Measurements from ENCODE around the gene REV3L.
A peak's percentile ranks its signal among the peaks of the same experiment; 100 is the strongest.
"Not testable (repeated sequence)": the region's sequence is repeated elsewhere in the genome, so short reads cannot be mapped to it uniquely, and the experiment has no call there.

Gene REV3L

GRCh38 chr6:111482959-111483735 is at the start of gene REV3L:
Gene REV3L (minus strand): TSS chr6:111483218. CDS start chr6:111482888, 330 bp downstream.
- peak; percentile 95 for DNase-seq

GRCh38 chr6:111531185-111531584 is 48.2 kb upstream of the REV3L start:
- no peak for DNase-seq

- DNase-seq = no peak
Measured at GRCh38 chr6:111530667-111531066, 47.6 kb upstream of the REV3L start.

GRCh38 chr6:111530218-111530617 is 47.2 kb upstream of the REV3L start:
- DNase-seq = no peak

GRCh38 chr6:111527367-111527766 is 44.3 kb upstream of the REV3L start:
- DNase-seq = no peak

GRCh38 chr6:111524735-111525134 is 41.7 kb upstream of the REV3L start:
- DNase-seq = no peak

- DNase-seq = no peak
Measured at GRCh38 chr6:111524252-111524651, 41.2 kb upstream of the REV3L start.

GRCh38 chr6:111523484-111524167 is 40.6 kb upstream of the REV3L start:
- no peak for DNase-seq

GRCh38 chr6:111522393-111523020 is 39.5 kb upstream of the REV3L start:
- DNase-seq = no peak

GRCh38 chr6:111521497-111522270 is 38.7 kb upstream of the REV3L start:
- no peak for DNase-seq

GRCh38 chr6:111520524-111520923 is 37.5 kb upstream of the REV3L start:
- DNase-seq = no peak

- no peak for DNase-seq
Measured at GRCh38 chr6:111517965-111518364, 34.9 kb upstream of the REV3L start.

GRCh38 chr6:111515259-111515658 is 32.2 kb upstream of the REV3L start:
- DNase-seq = no peak

GRCh38 chr6:111514531-111514930 is 31.5 kb upstream of the REV3L start:
- DNase-seq = not testable (repeated sequence)

GRCh38 chr6:111507219-111507618 is 24.2 kb upstream of the REV3L start:
- DNase-seq = not testable (repeated sequence)

GRCh38 chr6:111505498-111505897 is 22.5 kb upstream of the REV3L start:
- not testable (repeated sequence) for DNase-seq

- DNase-seq = no peak
Measured at GRCh38 chr6:111503660-111504059, 20.6 kb upstream of the REV3L start.

GRCh38 chr6:111503194-111503593 is 20.2 kb upstream of the REV3L start:
- no peak for DNase-seq

- DNase-seq = no peak
Measured at GRCh38 chr6:111502154-111502553, 19.1 kb upstream of the REV3L start.

GRCh38 chr6:111499269-111499793 is 16.3 kb upstream of the REV3L start:
- no peak for DNase-seq

- DNase-seq = no peak
Measured at GRCh38 chr6:111494951-111495635, 12.1 kb upstream of the REV3L start.

- DNase-seq = no peak
Measured at GRCh38 chr6:111492499-111492898, 9.5 kb upstream of the REV3L start.

All from left hindlimb (tissue), 1 donor.